Measurements from ENCODE around the gene TTYH1. TPM values are rescaled to one million over a fixed set of nuclear protein-coding genes. Genes with fewer than 3 reads are reported as not detected.

The TTYH1 gene
- total and polyA plus RNA-seq, 2 of the 4 experiments (the other 2 are of a cell fraction) = not detected

DNA sequence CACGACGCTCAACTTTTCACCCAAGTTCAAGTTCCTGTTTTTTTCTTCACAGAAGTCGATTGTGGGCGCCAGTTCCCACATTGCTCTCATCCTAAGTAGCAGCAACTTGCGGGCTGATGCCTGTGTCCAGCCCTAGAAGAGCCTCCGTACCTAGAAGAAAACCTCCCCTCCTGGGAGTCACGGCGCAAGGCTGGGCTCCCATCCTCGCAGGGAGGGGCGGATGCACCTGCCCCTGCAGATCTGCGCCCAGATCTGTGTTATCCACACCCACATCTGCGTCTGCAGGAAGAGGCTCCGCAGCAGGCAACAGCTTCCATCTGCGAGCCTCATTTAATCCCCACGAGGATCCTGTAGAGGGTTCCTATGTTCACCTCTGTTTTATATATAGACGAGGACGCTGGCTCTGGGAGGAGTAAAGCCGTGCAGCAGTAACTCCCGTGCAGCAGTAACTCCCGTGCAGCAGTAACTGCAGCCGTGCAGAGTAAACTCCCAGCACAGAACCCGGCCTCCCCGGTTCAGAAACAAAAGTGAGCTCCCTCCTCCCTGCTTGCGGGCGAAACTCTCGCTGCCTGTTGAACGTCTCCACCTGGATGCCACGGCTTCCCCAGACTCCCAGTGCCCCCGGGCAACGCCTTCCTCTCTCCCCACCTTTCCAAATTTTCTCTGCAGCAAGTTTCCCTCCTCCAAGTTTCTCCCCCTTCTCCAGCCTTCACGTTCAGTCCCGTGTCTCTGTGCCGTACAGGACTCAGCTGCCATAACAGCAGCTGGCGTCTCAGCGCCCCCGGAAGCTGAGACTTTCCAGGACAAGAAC, 27.1 kb upstream of the TTYH1 start:
- H3K4me1 ChIP-seq (ENCODE audit: control insufficient read depth, insufficient read depth, low read length) = no peaks in the 10 kb centered on the region
- ChIA-PET CTCF (interaction anchor here (0.6 to 1.0 kb wide), 2 partner anchors 9 to 53 kb away, joined by 5 to 9 read pairs; no protein-coding TSS in a partner anchor), POLR2A (ENCODE audit: unreplicated experiment) (no interaction called here)
- intact Hi-C loops (cut with micrococcal nuclease) = no loop called here
- H3K4ac ChIP-seq (ENCODE audit: low read depth, low read length) = no peak overlapping the region
- H3K14ac ChIP-seq (replicated peaks; ENCODE audit: low read depth, low read length) = no peak overlapping the region
- H4K8ac ChIP-seq (ENCODE audit: low read depth in 2 of 2, low read length in 2 of 2) = no peak overlapping the region
- H4K91ac ChIP-seq (ENCODE audit: insufficient read depth, low read depth, low read length) = no peak overlapping the region
- no peaks in the 10 kb centered on the region for H3K9me3 ChIP-seq (ENCODE audit: control insufficient read depth, insufficient read depth, low read length)
- WGBS, 2 experiments (ENCODE audit: extremely low coverage in 2 of 2, insufficient read length in 1 of 2) = 13% methylated on average over 21 of the region's 36 CpGs; no CpG with 5 or more reads in 1 of the 2 experiments
- H3K4me3 ChIP-seq (ENCODE audit: insufficient read depth, low read depth, low read length) = peak overlapping the region; percentile 37; the same call in 1 of the 2 replicates
- H3K9me1 ChIP-seq (ENCODE audit: insufficient read depth, low read length) = no peaks in the 10 kb centered on the region
- H2AK9ac ChIP-seq (replicated peaks; ENCODE audit: low read depth, low read length, poor library complexity) = peak overlapping the region; percentile 19
- H4K5ac ChIP-seq (ENCODE audit: low read depth, low read length) = no peak overlapping the region
- no peaks in the 10 kb centered on the region; the same call in 1 of the 2 replicates for H3K27me3 ChIP-seq (ENCODE audit: control insufficient read depth, insufficient read depth, low read length)
- no TSS peak for BruUV-seq (replicated peaks)
- no peaks in the 10 kb centered on the region for H3K79me1 ChIP-seq (ENCODE audit: low read depth in 1 of 2, low read length in 2 of 2)
- H2AFZ ChIP-seq (replicated peaks; ENCODE audit: low read length, poor library complexity) = peak overlapping the region; percentile 72
- H2BK5ac ChIP-seq (ENCODE audit: low read depth, low read length, poor library complexity, severe bottlenecking) = no peak overlapping the region
- H3K18ac ChIP-seq (ENCODE audit: low read depth, low read length) = no peak overlapping the region
- DNase-seq (no peak), ATAC-seq (ENCODE audit: low read depth) (peak; percentile 56)
- no peak overlapping the region for H3K27ac ChIP-seq (ENCODE audit: insufficient read depth, low read length)
- H3K4me2 ChIP-seq (ENCODE audit: low read depth, low read length) = peak overlapping the region; percentile 31; the same call in 1 of the 2 replicates
- dilution Hi-C loops (cut with HindIII; ENCODE audit: low sequenced_read_pairs, unreplicated experiment) = no loop called here
- TF ChIP-seq MAZ (IDR thresholded peaks at IDR 0.05; ENCODE audit: borderline replicate concordance, low read depth, low read length) = no peak
- TF ChIP-seq CHD1 (IDR thresholded peaks at IDR 0.05; ENCODE audit: low read depth, low read length) = no peak
- TF ChIP-seq FOS (IDR thresholded peaks at IDR 0.05; ENCODE audit: low read depth, low read length) = no peak
- TF ChIP-seq SMC3 (IDR thresholded peaks at IDR 0.05; ENCODE audit: low read depth, low read length) = no peak
- no peak for TF ChIP-seq RFX5 (IDR thresholded peaks at IDR 0.05; ENCODE audit: low read depth, low read length)
- TF ChIP-seq RAD21 (IDR thresholded peaks at IDR 0.05; ENCODE audit: low read length) = no peak
- no peak for TF ChIP-seq NFE2L2 (IDR thresholded peaks at IDR 0.05; ENCODE audit: low read depth, low read length)
- TF ChIP-seq, protein P1, sequence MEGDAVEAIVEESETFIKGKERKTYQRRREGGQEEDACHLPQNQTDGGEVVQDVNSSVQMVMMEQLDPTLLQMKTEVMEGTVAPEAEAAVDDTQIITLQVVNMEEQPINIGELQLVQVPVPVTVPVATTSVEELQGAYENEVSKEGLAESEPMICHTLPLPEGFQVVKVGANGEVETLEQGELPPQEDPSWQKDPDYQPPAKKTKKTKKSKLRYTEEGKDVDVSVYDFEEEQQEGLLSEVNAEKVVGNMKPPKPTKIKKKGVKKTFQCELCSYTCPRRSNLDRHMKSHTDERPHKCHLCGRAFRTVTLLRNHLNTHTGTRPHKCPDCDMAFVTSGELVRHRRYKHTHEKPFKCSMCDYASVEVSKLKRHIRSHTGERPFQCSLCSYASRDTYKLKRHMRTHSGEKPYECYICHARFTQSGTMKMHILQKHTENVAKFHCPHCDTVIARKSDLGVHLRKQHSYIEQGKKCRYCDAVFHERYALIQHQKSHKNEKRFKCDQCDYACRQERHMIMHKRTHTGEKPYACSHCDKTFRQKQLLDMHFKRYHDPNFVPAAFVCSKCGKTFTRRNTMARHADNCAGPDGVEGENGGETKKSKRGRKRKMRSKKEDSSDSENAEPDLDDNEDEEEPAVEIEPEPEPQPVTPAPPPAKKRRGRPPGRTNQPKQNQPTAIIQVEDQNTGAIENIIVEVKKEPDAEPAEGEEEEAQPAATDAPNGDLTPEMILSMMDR (conservative IDR thresholded peaks at IDR 0.05; ENCODE audit: low read depth, low read length) = no peak
- no peak for TF ChIP-seq MAFK (IDR thresholded peaks at IDR 0.05; ENCODE audit: low read depth, low read length)
- no peak for TF ChIP-seq CEBPB (IDR thresholded peaks at IDR 0.05; ENCODE audit: low read depth, low read length)
- TF ChIP-seq, protein P2, sequence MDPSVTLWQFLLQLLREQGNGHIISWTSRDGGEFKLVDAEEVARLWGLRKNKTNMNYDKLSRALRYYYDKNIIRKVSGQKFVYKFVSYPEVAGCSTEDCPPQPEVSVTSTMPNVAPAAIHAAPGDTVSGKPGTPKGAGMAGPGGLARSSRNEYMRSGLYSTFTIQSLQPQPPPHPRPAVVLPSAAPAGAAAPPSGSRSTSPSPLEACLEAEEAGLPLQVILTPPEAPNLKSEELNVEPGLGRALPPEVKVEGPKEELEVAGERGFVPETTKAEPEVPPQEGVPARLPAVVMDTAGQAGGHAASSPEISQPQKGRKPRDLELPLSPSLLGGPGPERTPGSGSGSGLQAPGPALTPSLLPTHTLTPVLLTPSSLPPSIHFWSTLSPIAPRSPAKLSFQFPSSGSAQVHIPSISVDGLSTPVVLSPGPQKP (IDR thresholded peaks at IDR 0.05; ENCODE audit: borderline replicate concordance, low read depth, low read length) = no peak
- TF ChIP-seq, protein P3, sequence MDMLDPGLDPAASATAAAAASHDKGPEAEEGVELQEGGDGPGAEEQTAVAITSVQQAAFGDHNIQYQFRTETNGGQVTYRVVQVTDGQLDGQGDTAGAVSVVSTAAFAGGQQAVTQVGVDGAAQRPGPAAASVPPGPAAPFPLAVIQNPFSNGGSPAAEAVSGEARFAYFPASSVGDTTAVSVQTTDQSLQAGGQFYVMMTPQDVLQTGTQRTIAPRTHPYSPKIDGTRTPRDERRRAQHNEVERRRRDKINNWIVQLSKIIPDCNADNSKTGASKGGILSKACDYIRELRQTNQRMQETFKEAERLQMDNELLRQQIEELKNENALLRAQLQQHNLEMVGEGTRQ (IDR thresholded peaks at IDR 0.05; ENCODE audit: low read depth, low read length) = no peak
- TF ChIP-seq BHLHE40 (IDR thresholded peaks at IDR 0.05; ENCODE audit: low read depth, low read length) = no peak
- no peak for TF ChIP-seq MXI1 (IDR thresholded peaks at IDR 0.05; ENCODE audit: borderline replicate concordance, low read depth, low read length)
- no peak overlapping the region for H2BK15ac ChIP-seq (ENCODE audit: low read depth, low read length)
- no peaks in the 10 kb centered on the region for H4K20me1 ChIP-seq (ENCODE audit: insufficient read depth, low read length)
- H3K36me3 ChIP-seq (ENCODE audit: control insufficient read depth, insufficient read depth, low read length) = no peaks in the 10 kb centered on the region
- no peak overlapping the region for H2AK5ac ChIP-seq (ENCODE audit: low read depth, low read length)
- no peak overlapping the region for H3K9ac ChIP-seq (ENCODE audit: low read depth, low read length)
- no peak overlapping the region for H3K56ac ChIP-seq (ENCODE audit: extremely low read depth, insufficient read depth, low read length)
- in situ Hi-C loops (cut with MboI; ENCODE audit: low sequenced_read_pairs) = no loop called here
- H3K23ac ChIP-seq (ENCODE audit: low read depth, low read length) = no peak overlapping the region
- no peak overlapping the region for H2BK20ac ChIP-seq (ENCODE audit: low read depth, low read length)
- H2BK120ac ChIP-seq (ENCODE audit: low read depth, low read length) = no peak overlapping the region

Measured in IMR-90 (cell line).